K562 (cell line): ENCODE measurements around the gene FHIT. TPM values are rescaled to one million over a fixed set of nuclear protein-coding genes. Genes with fewer than 3 reads are reported as not detected.
A peak's percentile ranks its signal among the peaks of the same experiment; 100 is the strongest.

Experiments
- ARID1B ChIP-seq: fragments of 450-650 bp; IDR thresholded peaks from 2 replicates; pipeline ENCODE4 v1.6.1; 2016; ENCODE audit warnings: antibody characterized with exemption, mild to moderate bottlenecking, inconsistent platforms
- ATF3 ChIP-seq, 2 experiments: fragments of 450-650 bp in 1 of 2; sonication (generic) in 1 of 2; formaldehyde crosslinking in 1 of 2; IDR thresholded peaks in 1 of 2; conservative IDR thresholded peaks in 1 of 2; 2 replicates each; pipeline versions ENCODE4 v1.6.1 to v1.8.1; 2016 to 2023; ENCODE audit warnings: mild to moderate bottlenecking in 2 of 2, moderate library complexity in 2 of 2, inconsistent platforms in 1 of 2, missing genetic modification reagents in 1 of 2
- ATF4 ChIP-seq: fragments of 450-650 bp; formaldehyde crosslinking; IDR thresholded peaks from 2 replicates; pipeline ENCODE4 v1.4.0; 2022; ENCODE audit warnings: mild to moderate bottlenecking, moderate library complexity
- CEBPG ChIP-seq, 3 experiments: fragments of 200-800 bp in 1 of 3; sonication (Bioruptor generic) in 1 of 3; sonication (generic) in 1 of 3; formaldehyde crosslinking in 1 of 3; IDR thresholded peaks in 2 of 3; conservative IDR thresholded peaks in 1 of 3; 2 replicates each; pipeline versions ENCODE4 v1.6.1 to v1.8.0; 2016 to 2022; ENCODE audit warnings: missing compliant biosample characterization in 2 of 3, missing genetic modification characterization in 2 of 3, mild to moderate bottlenecking in 1 of 3, missing genetic modification reagents in 1 of 3
- EP300 ChIP-seq: IDR thresholded peaks from 2 replicates; pipeline ENCODE4 v1.6.1; 2012; ENCODE audit warnings: low read length, improper control_type of control experiment
- GATA2 ChIP-seq: sonication (generic); formaldehyde crosslinking; IDR thresholded peaks from 2 replicates; pipeline ENCODE4 v1.4.0; 2020; ENCODE audit warnings: mild to moderate bottlenecking, missing genetic modification reagents
- GTF2A2 ChIP-seq: IDR thresholded peaks from 2 replicates; pipeline ENCODE4 v1.6.1; 2016; ENCODE audit warnings: mild to moderate bottlenecking, missing genetic modification characterization, missing compliant biosample characterization
- JUND ChIP-seq, 2 experiments: IDR thresholded peaks; 2 replicates in 1 of 2; 3 replicates in 1 of 2; pipeline ENCODE4 v1.6.1; 2011; ENCODE audit warnings: borderline replicate concordance in 2 of 2, low read depth in 2 of 2, low read length in 2 of 2, improper control_type of control experiment in 1 of 2, missing biosample characterization in 1 of 2, missing genetic modification characterization in 1 of 2, missing genetic modification reagents in 1 of 2
- MEF2A ChIP-seq: IDR thresholded peaks from 2 replicates; pipeline ENCODE4 v1.6.1; 2011; ENCODE audit warnings: low read depth, mild to moderate bottlenecking, low read length, moderate library complexity; ENCODE audit not compliant: control insufficient read depth
- PHTF2 ChIP-seq: fragments of 250-450 bp; sonication (Bioruptor Pico); IDR thresholded peaks from 2 replicates; pipeline ENCODE4 v1.5.0; 2021; ENCODE audit warnings: mild to moderate bottlenecking
- TRIM24 ChIP-seq, 2 experiments: fragments of 450-650 bp; IDR thresholded peaks; 2 replicates each; pipeline ENCODE4 v1.6.1; 2016
- XRCC5 ChIP-seq: fragments of 200-400 bp; formaldehyde crosslinking; IDR thresholded peaks from 2 replicates; pipeline ENCODE4 v1.6.1; 2017; ENCODE audit warnings: low read depth, mild to moderate bottlenecking, low read length
- ZBTB33 ChIP-seq: sonication (generic); formaldehyde crosslinking; IDR thresholded peaks from 2 replicates; pipeline ENCODE4 v1.8.1; 2023; ENCODE audit warnings: mild to moderate bottlenecking, missing genetic modification reagents
- ZNF263 ChIP-seq: sonication (generic); formaldehyde crosslinking; IDR thresholded peaks from 2 replicates; pipeline ENCODE4 v1.8.0; 2022; ENCODE audit warnings: mild to moderate bottlenecking, missing genetic modification reagents, borderline replicate concordance
- ZNF584 ChIP-seq: fragments of 200-800 bp; sonication (Bioruptor generic); IDR thresholded peaks from 2 replicates; pipeline ENCODE4 v1.6.1; 2016; ENCODE audit warnings: low read depth, mild to moderate bottlenecking, missing genetic modification characterization, missing compliant biosample characterization
- ZNF592 ChIP-seq: fragments of 450-650 bp; IDR thresholded peaks from 2 replicates; pipeline ENCODE4 v1.6.1; 2017; ENCODE audit warnings: antibody characterized with exemption, mild to moderate bottlenecking
- ZNF75A ChIP-seq: fragments of 450-650 bp; formaldehyde crosslinking; IDR thresholded peaks from 2 replicates; pipeline ENCODE4 v1.4.0; 2020; ENCODE audit warnings: mild to moderate bottlenecking
- polyA plus RNA-seq, 8 experiments: library from polyadenylated mRNA; depleted of rRNA in 4 of 8; stranded (reverse) in 5 of 8; unstranded in 3 of 8; fragments of >200 nt; fragmentation: Nextera tagmentation in 2 of 8; fragmentation: Illumina TruSeq in 1 of 8; extraction: Ambion mirVana in 2 of 8; extraction: Trizol in 1 of 8; gene quantifications; 2 replicates each; pipeline versions ENCODE4 v1.2.1 to v1.2.3, GENCODE V29; 2011 to 2014; ENCODE audit warnings: inconsistent platforms in 1 of 8, missing spikeins in 1 of 8
- total RNA-seq, 7 experiments: library from RNA; depleted of rRNA in 6 of 7; stranded (reverse); fragments of >200 nt in 6 of 7; fragmentation: Illumina TruSeq in 2 of 7; extraction: Trizol in 2 of 7; gene quantifications; 2 replicates each; pipeline versions ENCODE4 v1.2.1 to v1.2.3, GENCODE V29; 2011 to 2021; ENCODE audit warnings: low replicate concordance in 1 of 7

FHIT gene
- total and polyA plus RNA-seq, 9 of the 15 experiments (the other 6 are each of a cell fraction or from before 2014, with no cell fraction given): 1.7 to 9.1 (median 4.3) TPM

- TF ChIP-seq XRCC5 (no peak), ARID1B (0 out of 2 replicates have a peak, but pooled peaks have one; percentile 14), MEF2A (no peak), ATF4 (CRISPR knock-in tag) (peak; percentile 61), GTF2A2 (tag) (no peak), ATF3 (IDR thresholded peaks at IDR 0.05) (peak; percentile 65; the same call in 1 of the 2 replicates), ATF3 (CRISPR knock-in tag; conservative IDR thresholded peaks at IDR 0.05) (no peak), JUND (IDR thresholded peaks at IDR 0.05; ENCODE audit: borderline replicate concordance, low read depth, low read length) (peak; percentile 18; the same call in 1 of the 2 replicates), JUND (tag; IDR thresholded peaks at IDR 0.05; ENCODE audit: borderline replicate concordance, low read depth, low read length) (no peak), ZNF75A (CRISPR knock-in tag) (no peak), ZNF584 (peak; percentile 66), PHTF2 (CRISPR knock-in tag) (no peak), CEBPG (CRISPR knock-in tag; IDR thresholded peaks at IDR 0.05) (peak; percentile 64; the same call in 1 of the 2 replicates), CEBPG (tag; conservative IDR thresholded peaks at IDR 0.05 in 1 of 2, IDR thresholded peaks at IDR 0.05 in 1 of 2) (peak; percentile 49 to 78), GATA2 (CRISPR knock-in tag) (no peak), EP300 (peak; percentile 37; the same call in 1 of the 2 replicates), ZNF263 (no peak), ZNF592 (0 out of 2 replicates have a peak, but pooled peaks have one; percentile 31), TRIM24 (IDR thresholded peaks at IDR 0.05) (peak; percentile 53 to 73; a peak in 2 of 4 replicates), ZBTB33 (CRISPR knock-in tag) (no peak)
- TF ChIP-seq, all 486 proteins: peak for 13
Measured at GRCh38 chr3:60304112-60304511, 947.1 kb downstream of the FHIT start (continued).
